Measurements from ENCODE around the gene MRPL18. TPM values are rescaled to one million over a fixed set of nuclear protein-coding genes. Genes with fewer than 3 reads are reported as not detected.

MRPL18 gene
- total RNA-seq: 93.5 and 96.4 TPM in 2 replicates
- polyA plus RNA-seq: 84.8 and 90.5 TPM in 2 replicates

- under 1% methylated on average over 56 of the region's 56 CpGs for WGBS (ENCODE audit: low lambda C conversion rate, missing lambda C conversion rate)
- Histone ChIP-seq H3K79me2 (peaks cover 79% of the 10 kb centered on the region), H3K27me3 (no peaks in the 10 kb centered on the region), H3K4me2 (peak within 1 kb of the TSS; percentile 92), H3K36me3 (replicated peaks; ENCODE audit: insufficient read depth, low read depth) (no peaks in the 10 kb centered on the region), H3K4me3 (peak within 1 kb of the TSS; percentile 53), H2AFZ (peak within 1 kb of the TSS; percentile 45), H3K9me3 (ENCODE audit: low read depth) (no peaks in the 10 kb centered on the region), H4K20me1 (ENCODE audit: insufficient read depth, poor library complexity, severe bottlenecking) (peaks cover 19% of the 10 kb centered on the region), H3K9me2 (replicated peaks; ENCODE audit: insufficient read depth) (no peaks in the 10 kb centered on the region), H3K4me1 (ENCODE audit: insufficient read depth) (peaks cover 32% of the 10 kb centered on the region), H3K27ac (peak within 1 kb of the TSS; percentile 83)
- TF ChIP-seq EZH2 (IDR thresholded peaks at IDR 0.05; ENCODE audit: borderline replicate concordance) (no peak), EZH2phosphoT487 (IDR thresholded peaks at IDR 0.05; ENCODE audit: low read depth, severe bottlenecking, unreplicated experiment) (no peak), CTCF (IDR thresholded peaks at IDR 0.05; ENCODE audit: poor library complexity) (no peak)
- DNase-seq (ENCODE audit: low spot score): peak; percentile 95
Measured at GRCh38 chr6:159790149-159790955, at the start of gene MRPL18. Gene MRPL18, plus strand, starts transcription at chr6:159790467. Its CDS starts 121 bp downstream, at chr6:159790588.

- Histone ChIP-seq H4K20me1 (ENCODE audit: insufficient read depth, poor library complexity, severe bottlenecking) (peaks cover 48% of the 10 kb centered on the region), H3K79me2 (peaks cover 91% of the 10 kb centered on the region), H3K4me1 (ENCODE audit: insufficient read depth) (no peaks in the 10 kb centered on the region), H3K36me3 (replicated peaks; ENCODE audit: insufficient read depth, low read depth) (peaks cover 8% of the 10 kb centered on the region), H3K9me2 (replicated peaks; ENCODE audit: insufficient read depth) (no peaks in the 10 kb centered on the region), H3K27ac (no peak overlapping the region), H3K4me2 (no peak overlapping the region), H3K4me3 (no peak overlapping the region), H3K27me3 (no peaks in the 10 kb centered on the region), H3K9me3 (ENCODE audit: low read depth) (no peaks in the 10 kb centered on the region), H2AFZ (no peak overlapping the region)
- no peak for DNase-seq (ENCODE audit: low spot score)
- TF ChIP-seq EZH2 (IDR thresholded peaks at IDR 0.05; ENCODE audit: borderline replicate concordance) (no peak), EZH2phosphoT487 (IDR thresholded peaks at IDR 0.05; ENCODE audit: low read depth, severe bottlenecking, unreplicated experiment) (no peak), CTCF (IDR thresholded peaks at IDR 0.05; ENCODE audit: poor library complexity) (no peak)
- WGBS (ENCODE audit: low lambda C conversion rate, missing lambda C conversion rate): 93% methylated on average over 1 of the region's 1 CpG
Measured at GRCh38 chr6:159742165-159742564, 48.1 kb upstream of the MRPL18 start.

GRCh38 chr6:159745081-159745480, 45.2 kb upstream of the MRPL18 start:
- Histone ChIP-seq H3K4me3 (no peak overlapping the region), H3K4me2 (no peak overlapping the region), H3K9me2 (replicated peaks; ENCODE audit: insufficient read depth) (no peaks in the 10 kb centered on the region), H3K4me1 (ENCODE audit: insufficient read depth) (no peaks in the 10 kb centered on the region), H3K27me3 (no peaks in the 10 kb centered on the region), H3K36me3 (replicated peaks; ENCODE audit: insufficient read depth, low read depth) (peaks cover 8% of the 10 kb centered on the region), H3K79me2 (peaks cover 76% of the 10 kb centered on the region), H4K20me1 (ENCODE audit: insufficient read depth, poor library complexity, severe bottlenecking) (peaks cover 22% of the 10 kb centered on the region), H3K27ac (no peak overlapping the region), H3K9me3 (ENCODE audit: low read depth) (no peaks in the 10 kb centered on the region), H2AFZ (no peak overlapping the region)
- DNase-seq (ENCODE audit: low spot score): no peak
- TF ChIP-seq EZH2phosphoT487 (IDR thresholded peaks at IDR 0.05; ENCODE audit: low read depth, severe bottlenecking, unreplicated experiment) (no peak), CTCF (IDR thresholded peaks at IDR 0.05; ENCODE audit: poor library complexity) (no peak), EZH2 (IDR thresholded peaks at IDR 0.05; ENCODE audit: borderline replicate concordance) (no peak)
- WGBS (ENCODE audit: low lambda C conversion rate, missing lambda C conversion rate): 95% methylated on average over 7 of the region's 7 CpGs
